HG03159 (cell line): ENCODE measurements around the gene ANKRD2.
A peak's percentile ranks its signal among the peaks of the same experiment; 100 is the strongest.

ENCODE experiments used
- ATAC-seq: cut with Tn5 transposase; IDR thresholded peaks from one replicate; pipeline ENCODE4 v1.9.1; 2021; ENCODE audit warnings: mild to moderate bottlenecking, moderate library complexity; ENCODE audit not compliant: unreplicated experiment

Gene ANKRD2

GRCh38 chr10:97632949-97633884 is 60.6 kb downstream of the ANKRD2 start, which contains the start of gene MORN4:
Gene MORN4, minus strand, starts transcription at chr10:97633500. Its CDS starts 13,847 bp downstream, at chr10:97619653.
- ATAC-seq: peak; percentile 99
